Upper lobe of left lung (tissue), 4 donors: ENCODE results near the gene SERPINA12.

Source experiments
- EP300 ChIP-seq, 4 donors: sonication (generic); formaldehyde crosslinking; IDR thresholded peaks; one replicate each; pipeline ENCODE4 v1.5.1; 2017; ENCODE audit warnings: antibody characterized with exemption in 4 of 4, control low read depth in 2 of 4
- POLR2A ChIP-seq, 4 donors: fragments of 450-650 bp; IDR thresholded peaks; one replicate each; pipeline ENCODE4 v1.5.1; 2016 to 2017; ENCODE audit warnings: antibody characterized with exemption in 4 of 4, mild to moderate bottlenecking in 2 of 4
- POLR2AphosphoS5 ChIP-seq, 2 donors: sonication (generic); formaldehyde crosslinking; IDR thresholded peaks; one replicate each; pipeline ENCODE4 v1.5.1; 2017; ENCODE audit warnings: antibody characterized with exemption in 2 of 2
- TF ChIP-seq, protein P1 (sequence below), 6 experiments: fragments of 450-650 bp in 4 of 6; fragments of 200-600 bp in 2 of 6; sonication (generic) in 2 of 6; IDR thresholded peaks; one replicate each; pipeline ENCODE4 v1.5.1; 2016 to 2019; ENCODE audit warnings: antibody characterized with exemption in 6 of 6

DNA sequence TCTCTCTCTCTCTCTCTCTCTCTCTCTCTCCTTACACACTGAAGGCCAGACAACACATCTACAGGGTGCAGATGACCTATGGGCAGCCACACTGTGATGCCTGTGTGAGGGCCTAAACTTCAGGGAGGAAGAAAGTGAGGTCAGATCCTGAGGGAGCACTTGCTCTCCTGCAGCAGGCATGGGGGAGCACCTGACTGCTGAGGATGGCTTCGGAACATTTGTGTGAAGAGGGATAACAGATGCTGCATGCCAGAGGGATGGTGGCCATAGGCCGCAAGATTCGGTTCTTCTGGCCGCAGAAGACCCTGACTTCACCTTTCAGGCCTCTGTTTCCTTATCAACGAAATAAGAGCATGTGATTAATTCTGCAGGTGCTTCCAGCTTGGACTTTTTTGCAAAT, 45.0 kb downstream of the SERPINA12 start:
- TF ChIP-seq POLR2A (IDR thresholded peaks at IDR 0.05) (no peak), POLR2AphosphoS5 (IDR thresholded peaks at IDR 0.05) (no peak), EP300 (IDR thresholded peaks at IDR 0.05) (no peak)
- TF ChIP-seq, protein P1, sequence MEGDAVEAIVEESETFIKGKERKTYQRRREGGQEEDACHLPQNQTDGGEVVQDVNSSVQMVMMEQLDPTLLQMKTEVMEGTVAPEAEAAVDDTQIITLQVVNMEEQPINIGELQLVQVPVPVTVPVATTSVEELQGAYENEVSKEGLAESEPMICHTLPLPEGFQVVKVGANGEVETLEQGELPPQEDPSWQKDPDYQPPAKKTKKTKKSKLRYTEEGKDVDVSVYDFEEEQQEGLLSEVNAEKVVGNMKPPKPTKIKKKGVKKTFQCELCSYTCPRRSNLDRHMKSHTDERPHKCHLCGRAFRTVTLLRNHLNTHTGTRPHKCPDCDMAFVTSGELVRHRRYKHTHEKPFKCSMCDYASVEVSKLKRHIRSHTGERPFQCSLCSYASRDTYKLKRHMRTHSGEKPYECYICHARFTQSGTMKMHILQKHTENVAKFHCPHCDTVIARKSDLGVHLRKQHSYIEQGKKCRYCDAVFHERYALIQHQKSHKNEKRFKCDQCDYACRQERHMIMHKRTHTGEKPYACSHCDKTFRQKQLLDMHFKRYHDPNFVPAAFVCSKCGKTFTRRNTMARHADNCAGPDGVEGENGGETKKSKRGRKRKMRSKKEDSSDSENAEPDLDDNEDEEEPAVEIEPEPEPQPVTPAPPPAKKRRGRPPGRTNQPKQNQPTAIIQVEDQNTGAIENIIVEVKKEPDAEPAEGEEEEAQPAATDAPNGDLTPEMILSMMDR (IDR thresholded peaks at IDR 0.05): no peak
